ENCODE data around the gene UNK.

Gene UNK

GRCh38 chr17:75784473-75785015 lies at the start of gene UNK:
UNK (plus strand) TSS chr17:75784806; CDS start chr17:75784881, 75 bp downstream.
- DNase-seq (ENCODE audit: low spot score) (peak; percentile 99), ATAC-seq (ENCODE audit: low read depth) (peak; percentile 78)
- Histone ChIP-seq H3K4me3 (ENCODE audit: severe bottlenecking) (peak within 1 kb of the TSS; percentile 83), H3K9me3 (ENCODE audit: severe bottlenecking) (no peaks in the 10 kb centered on the region), H3K36me3 (ENCODE audit: low read depth) (no peaks in the 10 kb centered on the region), H3K27me3 (ENCODE audit: insufficient read depth, poor library complexity, severe bottlenecking) (no peaks in the 10 kb centered on the region), H3K27ac (ENCODE audit: poor library complexity, severe bottlenecking) (peak within 1 kb of the TSS; percentile 97), H3K4me1 (ENCODE audit: insufficient read depth, poor library complexity, severe bottlenecking) (peaks cover 38% of the 10 kb centered on the region)
- no peak for TF ChIP-seq CTCF (IDR thresholded peaks at IDR 0.05; ENCODE audit: poor library complexity, severe bottlenecking)

- H3K4me1 ChIP-seq (ENCODE audit: insufficient read depth, poor library complexity, severe bottlenecking): no peaks in the 10 kb centered on the region
- H3K9me3 ChIP-seq (ENCODE audit: severe bottlenecking): no peaks in the 10 kb centered on the region
- no peaks in the 10 kb centered on the region for H3K27me3 ChIP-seq (ENCODE audit: insufficient read depth, poor library complexity, severe bottlenecking)
- DNase-seq (ENCODE audit: low spot score) (no peak), ATAC-seq (ENCODE audit: low read depth) (peak; percentile 4; the same call in 1 of the 3 replicates)
- H3K4me3 ChIP-seq (ENCODE audit: severe bottlenecking): no peak overlapping the region
- no peak for TF ChIP-seq CTCF (IDR thresholded peaks at IDR 0.05; ENCODE audit: poor library complexity, severe bottlenecking)
- peak overlapping the region; percentile 6 for H3K27ac ChIP-seq (ENCODE audit: poor library complexity, severe bottlenecking)
- H3K36me3 ChIP-seq (ENCODE audit: low read depth): peaks cover 98% of the 10 kb centered on the region
Measured at GRCh38 chr17:75736173-75736835, 48.3 kb upstream of the UNK start.

GRCh38 chr17:75737133-75737962 lies 47.3 kb upstream of the UNK start:
- peak; percentile 3; the same call in 1 of the 3 replicates for ATAC-seq (ENCODE audit: low read depth)
- no peaks in the 10 kb centered on the region for H3K4me1 ChIP-seq (ENCODE audit: insufficient read depth, poor library complexity, severe bottlenecking)
- H3K27ac ChIP-seq (ENCODE audit: poor library complexity, severe bottlenecking): peak overlapping the region; percentile 6
- no peak for TF ChIP-seq CTCF (IDR thresholded peaks at IDR 0.05; ENCODE audit: poor library complexity, severe bottlenecking)
- no peak overlapping the region for H3K4me3 ChIP-seq (ENCODE audit: severe bottlenecking)
- no peaks in the 10 kb centered on the region for H3K27me3 ChIP-seq (ENCODE audit: insufficient read depth, poor library complexity, severe bottlenecking)
- H3K9me3 ChIP-seq (ENCODE audit: severe bottlenecking): no peaks in the 10 kb centered on the region
- peak; percentile 71 for DNase-seq (ENCODE audit: low spot score)
- peaks cover 98% of the 10 kb centered on the region for H3K36me3 ChIP-seq (ENCODE audit: low read depth)

GRCh38 chr17:75738218-75738802 lies 46.3 kb upstream of the UNK start:
- H3K36me3 ChIP-seq (ENCODE audit: low read depth): peaks cover 98% of the 10 kb centered on the region
- no peak overlapping the region for H3K4me3 ChIP-seq (ENCODE audit: severe bottlenecking)
- no peaks in the 10 kb centered on the region for H3K27me3 ChIP-seq (ENCODE audit: insufficient read depth, poor library complexity, severe bottlenecking)
- no peak for ATAC-seq (ENCODE audit: low read depth)
- H3K9me3 ChIP-seq (ENCODE audit: severe bottlenecking): no peaks in the 10 kb centered on the region
- DNase-seq (ENCODE audit: low spot score): no peak
- no peak for TF ChIP-seq CTCF (IDR thresholded peaks at IDR 0.05; ENCODE audit: poor library complexity, severe bottlenecking)
- H3K27ac ChIP-seq (ENCODE audit: poor library complexity, severe bottlenecking): peak overlapping the region; percentile 6
- H3K4me1 ChIP-seq (ENCODE audit: insufficient read depth, poor library complexity, severe bottlenecking): no peaks in the 10 kb centered on the region
